HG03442 (cell line): Measurements from ENCODE around the gene PHF2.
A peak's percentile ranks its signal among the peaks of the same experiment; 100 is the strongest.

Source experiments
- ATAC-seq: cut with Tn5 transposase; IDR thresholded peaks from one replicate; pipeline ENCODE4 v1.9.1; 2021; ENCODE audit warnings: mild to moderate bottlenecking, moderate library complexity; ENCODE audit not compliant: unreplicated experiment

Gene PHF2

DNA sequence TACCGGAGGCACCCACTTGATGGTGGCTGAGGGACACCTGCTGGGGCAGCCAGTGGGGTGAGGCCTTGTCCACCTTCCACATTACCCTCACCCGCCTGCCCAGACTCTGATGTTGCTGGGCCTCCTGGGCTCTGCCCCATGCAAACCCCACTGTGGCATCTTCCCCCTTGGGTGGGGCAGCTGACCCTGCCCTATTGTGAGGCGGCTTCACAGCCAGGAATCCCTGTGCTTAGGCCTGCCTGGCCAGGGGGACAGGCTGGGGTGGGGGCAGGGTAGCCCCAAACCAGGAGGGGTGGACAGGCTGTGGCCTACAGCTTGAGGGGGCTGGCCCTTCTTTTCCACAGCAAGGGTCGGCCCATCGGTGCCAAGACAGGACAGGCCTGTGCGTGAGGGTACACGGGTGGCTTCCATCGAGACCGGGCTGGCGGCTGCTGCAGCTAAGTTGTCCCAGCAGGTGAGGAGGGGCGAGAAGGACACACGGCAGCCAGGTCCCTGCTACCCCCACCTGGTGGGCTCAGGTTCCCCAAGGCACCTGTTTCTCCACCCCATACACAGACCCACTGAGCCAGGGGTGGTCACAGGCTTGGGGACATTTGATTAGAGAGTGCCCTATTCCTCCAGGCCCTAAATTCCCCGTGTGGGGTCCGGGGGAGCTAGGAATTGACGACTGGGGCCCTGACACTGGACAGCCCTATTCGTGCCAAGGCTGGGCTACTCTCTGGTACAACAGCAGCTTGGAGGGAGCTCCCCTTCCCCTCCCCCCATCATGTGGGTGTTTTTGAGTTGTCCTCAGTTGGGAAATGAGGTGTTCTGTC is 99.2 kb downstream of the PHF2 start:
- ATAC-seq, result no peak

GRCh38 chr9:93676310-93677047 is 100.1 kb downstream of the PHF2 start:
- no peak for ATAC-seq

GRCh38 chr9:93677048-93677571 is 100.7 kb downstream of the PHF2 start:
- no peak for ATAC-seq

DNA sequence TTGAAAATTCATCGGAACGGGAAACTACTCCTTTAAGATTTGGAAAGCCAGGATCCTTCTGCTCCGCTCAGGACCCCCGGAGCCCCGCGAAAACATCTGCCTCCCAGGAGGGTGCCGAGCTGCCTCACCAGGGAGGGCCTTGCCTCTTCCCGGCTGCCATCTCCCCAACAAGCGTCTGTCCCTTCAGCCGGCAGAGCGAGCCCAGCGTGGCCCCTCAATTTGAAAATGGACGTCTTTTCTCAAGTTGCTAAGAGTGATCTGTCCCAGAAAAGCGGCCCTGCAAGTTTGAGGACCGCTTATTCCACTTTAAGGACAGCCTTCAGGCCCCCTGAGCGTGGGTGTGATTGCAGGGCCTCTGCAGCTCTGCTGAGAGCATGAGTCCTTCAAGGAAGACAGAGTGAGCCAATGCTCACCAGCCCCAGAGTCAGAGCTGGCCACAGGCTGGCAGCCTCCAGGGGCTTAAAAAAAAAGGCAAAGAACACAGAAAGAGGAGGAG is 101.3 kb downstream of the PHF2 start:
- no peak for ATAC-seq

DNA sequence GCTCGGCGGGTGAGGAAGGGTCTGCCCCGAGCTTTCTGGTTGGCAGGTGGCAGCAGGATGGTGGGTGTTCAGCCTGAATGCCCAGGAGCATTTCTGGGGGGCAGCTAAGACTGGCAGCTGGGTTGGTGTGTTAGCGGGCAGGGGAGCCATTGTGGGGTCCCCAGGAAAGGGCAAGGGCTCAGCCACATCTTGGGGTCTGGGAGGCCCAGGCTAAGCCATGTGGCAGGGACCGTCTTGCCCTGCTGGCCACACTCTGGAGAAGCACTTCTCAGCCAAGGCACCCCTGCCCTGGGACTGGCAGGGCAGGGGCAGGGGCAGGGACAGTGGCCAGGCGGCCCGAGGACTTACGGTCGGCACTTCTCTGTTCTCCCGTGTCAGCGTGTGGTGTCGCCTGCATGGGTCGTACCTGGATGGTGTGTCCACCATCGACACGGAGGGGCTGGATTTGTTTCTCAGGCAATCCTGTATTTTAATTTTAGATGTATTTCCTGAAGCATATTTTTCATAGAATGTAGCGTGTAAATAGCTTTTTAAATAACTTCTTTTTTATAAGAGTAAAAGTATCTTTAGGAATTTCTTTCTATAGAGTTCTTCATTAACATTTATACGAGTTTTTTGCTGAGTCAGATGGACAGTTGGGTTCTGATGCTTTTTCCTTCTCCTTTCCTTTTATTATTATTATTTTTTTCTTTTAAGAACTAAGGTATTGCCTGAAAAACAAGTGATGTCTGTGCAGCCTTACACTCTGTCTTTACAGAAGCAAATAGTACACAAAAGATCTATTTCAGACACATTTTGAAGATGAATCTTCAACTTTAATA is 102.0 kb downstream of the PHF2 start:
- no peak for ATAC-seq

DNA sequence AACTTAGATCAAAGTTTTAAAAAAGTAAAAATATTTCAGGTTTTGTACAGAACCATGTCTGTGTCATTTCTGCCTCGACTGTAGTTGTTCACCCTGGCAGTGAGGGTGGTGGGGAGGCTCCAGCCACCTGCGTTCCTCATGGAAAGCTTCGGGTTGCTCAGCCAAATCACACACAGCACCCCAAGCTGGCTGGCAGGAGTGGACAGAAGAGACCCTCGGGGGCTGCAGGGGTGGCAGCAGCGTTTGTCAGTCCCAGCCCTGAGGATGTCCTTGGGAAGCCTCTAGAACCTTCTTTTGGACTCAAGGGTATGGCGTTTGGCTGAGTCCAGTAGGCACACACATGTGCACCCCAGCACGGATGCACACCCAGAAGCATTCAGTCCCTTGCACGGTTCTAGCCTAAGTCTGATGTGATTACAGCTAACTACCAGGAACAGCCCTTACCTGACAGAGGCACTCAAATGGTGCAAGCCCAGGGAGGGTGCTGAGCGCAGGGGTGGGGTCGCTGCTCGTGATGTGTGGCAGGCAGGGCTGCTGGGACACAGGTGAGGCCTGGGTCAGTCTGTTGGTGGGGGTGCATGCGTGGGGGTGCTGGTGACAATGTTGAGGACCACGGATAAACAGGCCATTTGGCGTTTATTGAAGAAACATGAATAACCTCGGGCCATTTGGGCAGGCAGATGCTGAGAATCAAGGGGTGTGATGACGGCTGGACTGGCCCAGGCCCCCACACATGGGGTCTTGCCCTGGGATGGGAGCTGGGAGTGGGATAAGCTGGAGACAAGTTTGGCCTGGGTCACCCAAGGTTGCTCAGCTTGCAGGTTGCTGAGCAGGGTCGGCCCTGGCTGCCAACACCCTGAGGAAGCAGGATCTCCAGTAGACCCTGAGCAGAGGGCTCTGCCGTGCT is 103.4 kb downstream of the PHF2 start:
- no peak for ATAC-seq

DNA sequence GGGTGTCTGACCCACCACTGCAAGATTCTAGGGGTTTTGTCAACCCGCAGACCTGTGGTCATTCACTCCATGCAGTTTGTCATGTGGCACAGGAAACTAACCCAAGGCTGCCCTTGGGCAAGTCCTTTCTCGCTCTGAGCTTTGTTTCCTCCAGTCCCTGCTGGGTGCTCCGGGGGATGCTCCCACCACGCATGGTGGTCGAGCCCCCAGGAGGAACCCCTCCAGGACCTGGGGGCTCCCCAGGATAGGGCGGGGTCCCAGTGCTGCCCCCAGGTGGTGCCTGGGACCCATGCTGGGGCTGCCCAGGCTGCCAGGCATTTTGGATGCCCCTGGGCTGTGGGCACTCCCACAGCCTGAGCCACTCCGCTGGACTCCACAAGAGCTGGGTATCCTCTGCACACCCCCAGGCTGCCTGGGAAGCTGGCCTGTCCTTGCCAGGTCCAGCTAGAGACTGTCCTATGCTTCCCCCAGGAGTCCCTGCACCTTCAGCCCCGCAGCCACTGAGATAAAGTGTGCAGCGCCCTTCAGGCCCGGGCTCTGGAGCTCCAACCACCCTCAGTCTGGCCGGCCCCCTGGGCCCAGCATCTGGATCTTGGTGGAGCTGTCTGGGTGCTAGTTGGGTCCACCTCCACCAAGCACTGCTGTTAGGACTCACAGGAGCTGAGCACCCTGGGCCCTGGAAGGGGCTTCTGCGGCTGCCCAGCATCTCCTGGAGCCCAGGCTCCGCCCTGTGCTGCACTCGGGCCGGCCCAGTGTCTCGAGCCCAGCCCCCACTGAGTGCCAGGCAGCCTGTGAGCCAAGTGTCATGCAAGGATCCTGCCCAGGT is 104.3 kb downstream of the PHF2 start:
- ATAC-seq, result no peak

DNA sequence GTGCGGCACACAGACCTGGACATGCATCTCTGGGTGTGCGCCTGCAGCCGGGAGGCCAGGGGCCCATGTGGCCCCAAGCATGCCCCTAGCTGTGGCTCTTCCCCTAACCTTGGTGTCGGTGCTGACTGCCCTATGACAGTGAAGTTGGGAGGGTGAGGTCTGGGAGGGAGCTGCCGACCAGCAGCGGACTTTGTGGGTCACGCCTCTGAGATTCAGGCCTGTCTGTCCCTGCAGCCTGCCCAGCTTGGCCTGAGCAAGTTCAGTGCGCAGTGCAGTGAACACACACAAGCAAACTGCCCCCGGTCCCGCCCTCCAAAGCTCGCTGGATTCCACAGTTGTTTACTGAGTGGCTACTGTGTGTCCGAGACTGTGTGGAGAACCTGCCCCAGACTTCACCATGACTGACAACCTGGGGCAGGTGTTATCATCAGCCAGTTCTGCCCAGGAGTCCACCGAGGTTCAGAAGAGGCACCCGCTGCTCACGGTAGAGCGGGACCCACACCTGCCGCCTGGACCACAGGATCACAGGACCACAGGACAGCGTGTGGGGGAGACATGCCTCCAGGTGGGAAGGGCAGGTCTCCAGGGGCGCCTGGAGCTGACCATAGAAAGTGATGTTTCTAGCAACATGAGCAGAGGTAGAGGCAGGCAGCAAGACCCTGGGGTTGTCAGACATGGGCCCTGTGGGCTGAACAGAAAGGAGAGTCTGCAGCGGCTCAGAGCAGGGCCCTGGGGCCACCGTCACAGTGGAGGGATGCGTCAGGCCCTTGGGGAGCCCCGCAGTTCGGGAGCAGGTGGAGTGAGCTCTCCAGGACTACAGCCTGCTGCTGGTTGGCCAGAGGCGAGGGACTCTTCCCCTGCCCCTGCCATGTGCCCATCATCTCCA is 105.1 kb downstream of the PHF2 start:
- ATAC-seq, result peak; percentile 11

DNA sequence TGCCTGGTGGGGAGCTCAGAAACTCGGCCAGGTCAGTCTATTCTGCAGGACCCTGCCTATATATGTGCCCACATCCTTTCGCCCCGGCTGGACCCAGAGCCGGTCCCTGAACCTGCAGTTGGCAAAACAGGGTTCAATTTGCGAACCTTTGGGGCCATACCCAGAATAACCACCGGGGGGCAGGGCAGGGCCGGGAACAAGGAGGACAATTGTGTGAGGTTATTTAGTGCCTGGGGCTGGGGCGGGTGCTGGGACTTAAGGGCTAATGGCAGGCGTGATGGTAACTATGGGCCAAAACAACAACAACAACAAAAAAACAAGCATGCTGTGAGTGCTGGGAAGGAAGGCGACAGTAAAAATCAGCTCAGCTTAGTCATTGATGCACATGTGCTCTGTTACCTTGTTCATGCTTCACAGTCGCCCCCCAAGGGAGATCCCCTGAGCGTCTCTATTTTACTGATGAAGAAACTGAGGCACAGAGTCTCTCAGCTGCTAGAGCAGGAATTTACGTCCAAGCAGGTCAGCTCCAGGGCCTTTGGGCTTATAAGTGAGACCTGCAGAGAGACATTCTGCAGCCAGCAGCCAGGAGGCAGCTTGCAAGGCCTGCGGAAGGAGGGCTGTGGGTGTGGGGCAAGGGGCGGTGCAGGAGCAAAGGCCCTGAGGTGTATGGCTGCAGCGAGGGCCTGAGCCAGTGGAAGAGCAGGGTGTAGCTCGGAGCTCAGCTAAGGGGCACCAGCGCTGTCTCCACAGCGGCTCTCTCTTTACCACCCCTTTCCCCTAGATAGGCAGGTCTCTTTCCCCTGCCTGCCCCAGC is 106.0 kb downstream of the PHF2 start:
- ATAC-seq, result peak; percentile 58

GRCh38 chr9:93683331-93684134 is 107.1 kb downstream of the PHF2 start:
- ATAC-seq, result no peak

- no peak for ATAC-seq
These were observed 107.9 kb downstream of the PHF2 start for GRCh38 chr9:93684161-93684765.

DNA sequence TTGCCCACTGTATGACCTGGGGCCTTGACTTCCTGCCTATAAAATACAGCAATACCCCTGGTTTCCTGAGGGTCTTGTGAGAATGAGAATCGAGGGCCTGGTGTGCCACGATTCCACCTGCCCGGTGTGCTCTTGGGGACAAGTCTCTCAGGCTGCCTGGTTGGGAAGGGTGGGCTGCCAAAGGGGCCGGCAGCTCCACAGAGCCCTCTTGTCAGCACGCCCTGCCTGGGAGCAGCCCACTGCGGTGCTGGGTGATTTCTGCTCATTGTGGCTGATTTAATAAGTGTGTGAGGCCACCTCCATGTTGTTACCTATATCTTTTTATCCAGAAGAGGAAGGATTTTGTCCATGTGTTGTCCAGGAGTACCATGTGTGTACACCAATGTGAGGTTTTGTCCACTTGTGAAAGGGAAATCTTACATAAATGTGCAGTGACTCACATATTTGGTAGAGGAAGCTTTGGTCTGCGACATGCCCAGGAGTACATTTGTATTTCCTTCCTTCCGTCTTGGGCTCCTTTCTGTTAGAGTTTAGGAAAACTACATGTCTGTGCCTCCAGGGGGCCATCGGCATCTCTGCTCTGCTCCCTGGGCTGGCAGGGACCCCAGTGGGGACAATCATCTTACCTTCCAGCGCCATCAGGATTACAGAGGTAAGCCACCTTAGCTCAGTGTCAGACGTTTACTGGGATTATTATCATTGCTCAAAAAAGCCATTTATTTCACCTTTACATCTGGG is 108.6 kb downstream of the PHF2 start:
- ATAC-seq, result no peak

DNA sequence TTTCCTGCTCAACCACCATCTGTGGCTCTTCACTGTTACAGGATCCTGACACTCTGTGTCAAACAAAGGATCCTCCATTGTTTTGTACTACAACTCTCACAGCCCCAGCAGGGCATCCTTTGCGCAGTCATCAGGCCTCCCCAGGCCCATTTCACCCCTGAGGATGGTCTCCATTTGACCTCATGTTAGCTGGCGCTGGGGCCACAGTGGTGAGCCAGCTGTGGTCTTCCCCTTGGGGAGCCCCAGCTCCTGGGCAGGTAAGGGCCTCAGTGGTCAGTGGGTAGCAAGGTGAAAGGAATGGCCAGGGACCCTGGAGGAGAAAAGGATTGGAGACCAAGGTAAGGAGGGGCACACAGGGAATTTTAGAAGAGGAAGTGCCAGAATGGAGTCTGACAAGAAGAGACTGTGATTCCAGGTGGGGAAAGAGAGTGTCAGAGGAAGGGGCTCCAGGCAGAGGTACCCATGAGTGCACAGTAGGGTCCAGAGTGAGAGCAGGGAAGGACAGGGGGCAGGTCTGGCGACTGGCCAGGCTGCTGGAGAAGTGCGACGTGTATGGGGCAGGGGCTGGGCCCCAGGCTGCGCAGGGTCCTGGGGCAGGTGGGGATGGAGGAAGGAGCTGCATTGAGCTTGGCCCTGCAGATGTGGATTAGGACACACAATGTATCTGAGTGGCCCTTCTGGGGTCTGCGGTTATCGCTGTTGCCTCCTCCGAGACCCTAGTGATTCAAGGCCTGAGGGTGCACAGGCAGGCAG is 109.9 kb downstream of the PHF2 start:
- no peak for ATAC-seq

DNA sequence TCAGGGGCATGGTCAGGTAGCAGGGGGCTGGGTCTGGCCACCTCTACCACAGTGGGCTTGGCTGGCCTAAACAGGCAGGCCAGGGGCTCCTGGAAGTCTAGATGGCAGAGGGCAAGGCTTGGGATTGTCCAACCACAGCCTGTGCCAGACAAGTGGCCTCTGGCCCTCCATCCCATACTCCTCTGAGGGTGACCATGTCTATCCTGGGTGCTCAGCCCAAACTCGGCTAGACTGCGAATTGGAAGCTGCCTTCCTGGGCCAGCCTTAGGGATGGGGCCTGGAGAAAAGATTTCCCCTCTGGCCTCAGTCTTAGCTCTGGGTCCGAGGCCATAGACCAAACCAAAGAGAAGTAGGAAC is 110.5 kb downstream of the PHF2 start:
- ATAC-seq, result no peak

GRCh38 chr9:93690618-93691017 is 114.2 kb downstream of the PHF2 start:
- no peak for ATAC-seq
